Fibroblast of skin of abdomen (primary cell): ENCODE data around the gene ECE2.
"Not testable (repeated sequence)": the region's sequence is repeated elsewhere in the genome, so short reads cannot be mapped to it uniquely, and the experiment has no call there.

ENCODE experiments used
- DNase-seq: peaks from one replicate; pipeline ENCODE4 v3.0.0-alpha.2; 2013

The ECE2 gene

DNA sequence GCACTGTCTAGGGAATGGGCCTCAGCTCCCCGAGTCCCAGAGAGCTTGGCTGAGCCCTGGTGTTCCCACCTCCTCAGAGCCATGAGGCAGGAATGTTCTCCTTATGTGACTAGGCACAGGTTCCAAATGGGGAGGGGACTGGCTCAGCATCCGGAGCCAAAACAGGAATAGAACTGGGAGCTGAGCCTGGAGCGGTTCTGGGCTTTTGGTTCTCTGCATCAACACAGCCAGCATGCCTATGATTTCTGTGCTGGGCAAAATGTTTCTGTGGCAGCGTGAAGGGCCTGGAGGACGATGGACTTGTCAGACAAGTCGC lies 61.5 kb downstream of the ECE2 start, which contains the start of gene FAM131A:
TSS of gene FAM131A (plus strand) at position 202 of the 316 bp plus-strand sequence. CDS start at position 233, 31 bp downstream.
- DNase-seq = peak; percentile 29

- DNase-seq = no peak
These were observed 62.2 kb downstream of the ECE2 start for GRCh38 chr3:184337981-184338380.

- DNase-seq = peak; percentile 77
These were observed 62.7 kb downstream of the ECE2 start for GRCh38 chr3:184338511-184338945.

DNA sequence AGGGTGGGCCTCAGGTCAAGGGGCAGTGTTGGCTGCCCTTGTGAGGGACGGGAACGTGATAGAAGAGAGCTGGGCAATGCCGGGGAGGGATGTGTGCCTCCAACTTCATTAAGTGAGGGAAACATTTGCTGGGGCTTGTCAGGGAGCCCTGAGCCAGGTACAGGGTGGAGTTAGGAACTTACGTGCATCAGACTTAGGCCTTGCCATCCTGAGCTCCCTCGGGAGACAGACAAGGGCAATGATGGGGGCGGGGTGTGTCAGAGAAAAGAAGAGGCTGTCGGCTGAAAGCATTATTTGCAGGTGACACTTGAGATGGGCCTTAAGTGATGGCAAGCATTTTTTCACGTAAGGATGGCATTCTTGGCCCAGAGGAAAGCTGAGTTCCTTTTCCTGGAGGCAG lies 63.2 kb downstream of the ECE2 start:
- no peak for DNase-seq

- DNase-seq = not testable (repeated sequence)
These were observed 63.8 kb downstream of the ECE2 start for GRCh38 chr3:184339451-184340135.

- DNase-seq = no peak
These were observed 66.1 kb downstream of the ECE2 start for GRCh38 chr3:184341925-184342324.
